ENCODE results near the gene MAPK7. TPM values are rescaled to one million over a fixed set of nuclear protein-coding genes. Genes with fewer than 3 reads are reported as not detected.

The MAPK7 gene
- total RNA-seq, 4 donors from 2014 or later = 29.5 to 62.4 (median 39.3) TPM

DNA sequence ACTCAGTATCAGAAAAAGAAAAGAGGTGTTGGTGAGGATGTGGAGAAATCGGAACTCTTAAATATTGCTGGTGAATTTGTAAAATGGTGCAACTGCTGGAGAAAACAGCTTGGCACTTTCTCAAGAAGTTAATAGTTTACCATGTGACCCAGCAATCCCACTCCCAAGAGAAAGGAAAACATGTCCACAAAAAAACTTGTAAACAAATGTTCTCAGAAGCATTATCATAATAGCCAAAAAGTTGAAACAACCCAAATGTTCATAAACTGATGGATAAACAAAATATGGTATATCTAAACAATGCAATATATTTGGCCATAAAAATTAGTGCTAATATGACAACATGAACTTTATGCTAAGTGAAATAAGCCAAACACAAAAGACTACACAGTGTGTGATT lies 2.6 kb upstream of the MAPK7 start:
- WGBS, 2 donors = 88 to 93% methylated on average over 1 of the region's 1 CpG
- Histone ChIP-seq H3K4me1 (peaks cover 0 to 29% (median 14%) of the 10 kb centered on the region in 4 donors), H3K9me3 (no peaks in the 10 kb centered on the region), H3K4me3 (no peak overlapping the region), H3K27me3 (no peaks in the 10 kb centered on the region), H3K27ac (no peak overlapping the region), H3K36me3 (peaks cover under 1 to 19% (median 7%) of the 10 kb centered on the region in 3 donors)
- DNase-seq (ENCODE audit: low spot score in 2 of 2) = no peak
- no peak for TF ChIP-seq POLR2A (IDR thresholded peaks at IDR 0.05)

DNA sequence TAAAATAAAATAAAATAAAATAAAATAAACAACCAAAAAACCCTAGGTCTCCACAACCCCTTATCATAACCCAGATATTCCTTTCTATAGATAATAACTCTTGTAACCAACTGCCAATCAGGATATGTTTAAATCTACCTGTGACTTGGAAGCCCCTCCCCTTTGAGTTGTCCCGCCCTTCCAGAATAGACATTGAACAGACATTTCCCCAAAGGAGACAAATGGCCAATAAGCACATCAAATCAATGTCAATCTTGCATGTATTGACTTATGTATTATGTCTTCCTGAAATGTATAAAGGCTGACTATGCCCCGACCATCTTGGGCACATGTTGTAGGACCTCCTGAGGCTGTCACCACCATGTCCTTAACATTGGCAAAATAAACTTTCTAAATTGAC lies 1.5 kb upstream of the MAPK7 start:
- H3K27me3 ChIP-seq = no peaks in the 10 kb centered on the region
- peak overlapping the region; percentile 87 to 99 (median 94) for H3K27ac ChIP-seq
- no peaks in the 10 kb centered on the region for H3K9me3 ChIP-seq
- DNase-seq (ENCODE audit: low spot score in 2 of 2) = no peak
- WGBS, 2 donors = 48 to 55% methylated on average over 2 of the region's 2 CpGs
- H3K36me3 ChIP-seq = peaks cover 2 to 30% (median 17%) of the 10 kb centered on the region in 3 donors
- peaks cover 0 to 37% (median 13%) of the 10 kb centered on the region in 4 donors for H3K4me1 ChIP-seq
- TF ChIP-seq POLR2A (IDR thresholded peaks at IDR 0.05) (no peak), EP300 (IDR thresholded peaks at IDR 0.05) (no peak), CTCF (IDR thresholded peaks at IDR 0.05) (no peak)
- peak overlapping the region; percentile 66 to 87 (median 81) for H3K4me3 ChIP-seq

DNA sequence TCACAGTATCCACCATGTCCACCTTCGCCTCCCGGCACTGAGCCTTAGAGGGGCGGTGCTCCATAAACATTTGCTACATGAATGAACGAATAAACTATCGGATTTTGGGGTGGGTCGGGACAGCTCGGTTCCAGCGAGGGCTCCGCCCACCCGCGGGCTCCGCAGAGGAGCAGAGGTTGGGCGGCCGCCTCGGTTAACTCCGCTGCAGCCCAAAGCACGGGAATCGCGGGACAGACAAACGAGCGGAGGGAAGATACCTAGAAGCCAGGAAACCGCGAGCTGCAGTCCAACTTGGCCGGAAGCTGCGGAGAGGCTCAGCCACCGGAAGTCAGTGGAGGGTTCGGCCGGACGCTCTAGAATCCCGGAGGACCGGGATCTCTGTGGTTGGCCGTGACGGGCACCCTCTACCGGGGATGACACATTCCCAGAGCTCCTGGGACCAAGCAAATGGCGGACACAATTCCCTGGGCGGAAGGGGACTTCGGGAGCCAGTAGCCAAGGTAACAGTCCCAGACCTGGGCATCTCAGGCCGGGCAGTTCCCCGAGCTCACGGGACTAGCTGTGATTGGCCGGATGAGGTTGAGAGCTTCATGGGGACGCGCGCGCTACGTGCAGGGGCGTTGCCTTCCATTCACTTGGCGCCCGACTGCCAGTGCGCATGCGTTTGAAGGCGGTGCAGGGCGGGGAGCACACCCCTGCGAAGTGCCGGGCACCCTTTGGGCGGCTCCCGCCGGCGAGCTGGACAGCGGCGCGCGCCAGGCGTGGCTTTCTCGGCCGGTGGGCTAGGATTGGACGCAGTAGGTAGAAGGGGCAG lies 489 bp upstream of the MAPK7 start:
- DNase-seq (ENCODE audit: low spot score in 2 of 2) = peak; percentile 90 to 94
- peaks cover 2 to 40% (median 26%) of the 10 kb centered on the region in 3 donors for H3K36me3 ChIP-seq
- H3K9me3 ChIP-seq = no peaks in the 10 kb centered on the region
- H3K4me3 ChIP-seq = peak overlapping the region; percentile 66 to 87 (median 81)
- peaks cover 0 to 47% (median 13%) of the 10 kb centered on the region in 4 donors for H3K4me1 ChIP-seq
- H3K27me3 ChIP-seq = no peaks in the 10 kb centered on the region
- peak in 2 of 5 experiments; percentile 26 to 44 for TF ChIP-seq CTCF (IDR thresholded peaks at IDR 0.05)
- peak; percentile 80 to 88 for TF ChIP-seq POLR2A (IDR thresholded peaks at IDR 0.05)
- TF ChIP-seq EP300 (IDR thresholded peaks at IDR 0.05) = peak; percentile 85 to 96
- 0 to 1% methylated on average over 30 to 42 of the region's 67 CpGs for WGBS, 2 donors
- peak overlapping the region; percentile 87 to 99 (median 94) for H3K27ac ChIP-seq

- no peak for DNase-seq (ENCODE audit: low spot score in 2 of 2)
- Histone ChIP-seq H3K27ac (peak overlapping the region; percentile 92 to 99 (median 94)), H3K36me3 (peaks cover 2 to 55% (median 30%) of the 10 kb centered on the region in 3 donors), H3K9me3 (no peaks in the 10 kb centered on the region), H3K4me1 (peaks cover 0 to 64% (median 21%) of the 10 kb centered on the region in 4 donors), H3K4me3 (peak overlapping the region; percentile 80 to 87 (median 83)), H3K27me3 (no peaks in the 10 kb centered on the region)
- WGBS, 2 donors = 80 to 83% methylated on average over 13 of the region's 13 CpGs
- TF ChIP-seq EP300 (IDR thresholded peaks at IDR 0.05) (no peak), POLR2A (IDR thresholded peaks at IDR 0.05) (no peak), CTCF (IDR thresholded peaks at IDR 0.05) (no peak)
These were observed 1.2 kb downstream of the MAPK7 start for GRCh38 chr17:19379361-19380065.

DNA sequence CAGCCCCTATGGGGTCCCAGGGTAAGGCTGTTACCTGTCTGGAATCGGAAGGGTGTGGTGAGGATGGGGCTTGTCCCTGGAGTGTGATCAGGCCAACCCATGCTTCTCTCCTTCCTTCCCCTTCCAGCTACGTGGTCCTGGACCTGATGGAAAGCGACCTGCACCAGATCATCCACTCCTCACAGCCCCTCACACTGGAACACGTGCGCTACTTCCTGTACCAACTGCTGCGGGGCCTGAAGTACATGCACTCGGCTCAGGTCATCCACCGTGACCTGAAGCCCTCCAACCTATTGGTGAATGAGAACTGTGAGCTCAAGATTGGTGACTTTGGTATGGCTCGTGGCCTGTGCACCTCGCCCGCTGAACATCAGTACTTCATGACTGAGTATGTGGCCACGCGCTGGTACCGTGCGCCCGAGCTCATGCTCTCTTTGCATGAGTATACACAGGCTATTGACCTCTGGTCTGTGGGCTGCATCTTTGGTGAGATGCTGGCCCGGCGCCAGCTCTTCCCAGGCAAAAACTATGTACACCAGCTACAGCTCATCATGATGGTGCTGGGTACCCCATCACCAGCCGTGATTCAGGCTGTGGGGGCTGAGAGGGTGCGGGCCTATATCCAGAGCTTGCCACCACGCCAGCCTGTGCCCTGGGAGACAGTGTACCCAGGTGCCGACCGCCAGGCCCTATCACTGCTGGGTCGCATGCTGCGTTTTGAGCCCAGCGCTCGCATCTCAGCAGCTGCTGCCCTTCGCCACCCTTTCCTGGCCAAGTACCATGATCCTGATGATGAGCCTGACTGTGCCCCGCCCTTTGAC lies 2.4 kb downstream of the MAPK7 start:
- Histone ChIP-seq H3K9me3 (no peaks in the 10 kb centered on the region), H3K27ac (peak overlapping the region in 1 of 4 donors; percentile 99), H3K36me3 (peaks cover 2 to 53% (median 30%) of the 10 kb centered on the region in 3 donors), H3K4me3 (no peak overlapping the region), H3K27me3 (no peaks in the 10 kb centered on the region), H3K4me1 (peaks cover 0 to 76% (median 32%) of the 10 kb centered on the region in 4 donors)
- no peak for DNase-seq (ENCODE audit: low spot score in 2 of 2)
- TF ChIP-seq POLR2A (IDR thresholded peaks at IDR 0.05) (no peak), EP300 (IDR thresholded peaks at IDR 0.05) (no peak)
- 90 to 91% methylated on average over 21 to 26 of the region's 29 CpGs for whole genome bisulfite sequencing, 2 donors
